HEK293 (cell line): ENCODE results near the gene PDGFB.

Experiments
- CTCF ChIA-PET: fragments of 350-600 bp; formaldehyde crosslinking; extraction: SDS; loops from one replicate; lab custom pipeline; 2021; ENCODE audit warnings: antibody characterized with exemption; lab: Yijun Ruan, JAX
- POLR2A ChIA-PET: fragments of 300-600 bp; formaldehyde crosslinking; extraction: SDS; loops from one replicate; lab custom pipeline; 2020; ENCODE audit warnings: antibody characterized with exemption, inconsistent platforms; lab: Yijun Ruan, JAX
- H3K27ac ChIP-seq: fragments of 200-500 bp; sonication (Bioruptor generic); 2 replicates; pipeline ENCODE4 v1.5.1; 2014; ENCODE audit warnings: low read depth, low read length, control low read depth, inconsistent platforms; ENCODE audit errors: extremely low read depth
- H3K36me3 ChIP-seq, 2 experiments: fragments of 200-500 bp in 1 of 2; sonication (Bioruptor generic) in 1 of 2; 1 replicate in 1 of 2; 2 replicates in 1 of 2; pipeline ENCODE4 v1.5.1; 2014 to 2017; ENCODE audit warnings: inconsistent platforms in 2 of 2, low read length in 2 of 2; ENCODE audit not compliant: control insufficient read depth in 2 of 2, insufficient read depth in 1 of 2
- H3K4me1 ChIP-seq: fragments of 200-500 bp; sonication (Bioruptor generic); 2 replicates; pipeline ENCODE4 v1.5.1; 2014; ENCODE audit warnings: mild to moderate bottlenecking, low read length, inconsistent platforms; ENCODE audit not compliant: control insufficient read depth, insufficient read depth
- H3K4me3 ChIP-seq: 2 replicates; pipeline ENCODE4 v1.5.1; 2011; ENCODE audit warnings: low read depth, mild to moderate bottlenecking, control low read depth, low read length, moderate library complexity
- H3K9me3 ChIP-seq: fragments of 200-500 bp; sonication (Bioruptor generic); 2 replicates; pipeline ENCODE4 v1.5.1; 2014; ENCODE audit warnings: low read depth, low read length, inconsistent platforms; ENCODE audit not compliant: control insufficient read depth, insufficient read depth
- KLF1 ChIP-seq: fragments of 450-650 bp; formaldehyde crosslinking; IDR thresholded peaks from 2 replicates; pipeline ENCODE4 v1.5.1; 2016; ENCODE audit warnings: missing biosample characterization, missing genetic modification characterization
- PRDM4 ChIP-seq: fragments of 450-650 bp; formaldehyde crosslinking; IDR thresholded peaks from 2 replicates; pipeline ENCODE4 v1.5.1; 2017; ENCODE audit warnings: missing biosample characterization, missing genetic modification characterization
- SCRT1 ChIP-seq: fragments of 450-650 bp; formaldehyde crosslinking; IDR thresholded peaks from 2 replicates; pipeline ENCODE4 v1.5.1; 2016; ENCODE audit warnings: missing biosample characterization, missing genetic modification characterization, borderline replicate concordance
- SCRT2 ChIP-seq: fragments of 450-650 bp; formaldehyde crosslinking; IDR thresholded peaks from 2 replicates; pipeline ENCODE4 v1.5.1; 2016; ENCODE audit warnings: missing biosample characterization, missing genetic modification characterization
- TSHZ1 ChIP-seq: fragments of 450-650 bp; formaldehyde crosslinking; IDR thresholded peaks from 2 replicates; pipeline ENCODE4 v1.5.1; 2016; ENCODE audit warnings: missing biosample characterization, missing genetic modification characterization, borderline replicate concordance
- ZBTB11 ChIP-seq: fragments of 450-650 bp; formaldehyde crosslinking; conservative IDR thresholded peaks from 2 replicates; pipeline ENCODE4 v1.5.1; 2016; ENCODE audit warnings: low read depth, missing biosample characterization, missing genetic modification characterization
- ZIC2 ChIP-seq: fragments of 450-650 bp; formaldehyde crosslinking; IDR thresholded peaks from 2 replicates; pipeline ENCODE4 v1.5.1; 2016; ENCODE audit warnings: missing biosample characterization, missing genetic modification characterization
- ZNF140 ChIP-seq: fragments of 450-650 bp; formaldehyde crosslinking; IDR thresholded peaks from 2 replicates; pipeline ENCODE4 v1.5.1; 2016; ENCODE audit warnings: missing biosample characterization, missing genetic modification characterization
- ZNF354C ChIP-seq: fragments of 450-650 bp; formaldehyde crosslinking; IDR thresholded peaks from 2 replicates; pipeline ENCODE4 v1.5.1; 2016; ENCODE audit warnings: missing biosample characterization, missing genetic modification characterization, low read depth, borderline replicate concordance
- ZNF585B ChIP-seq: fragments of 450-650 bp; formaldehyde crosslinking; IDR thresholded peaks from 2 replicates; pipeline ENCODE4 v1.5.1; 2016; ENCODE audit warnings: missing biosample characterization, missing genetic modification characterization
- ZNF768 ChIP-seq: fragments of 450-650 bp; formaldehyde crosslinking; IDR thresholded peaks from 2 replicates; pipeline ENCODE4 v1.5.1; 2018; ENCODE audit warnings: missing biosample characterization, mild to moderate bottlenecking, missing genetic modification characterization

PDGFB gene

GRCh38 chr22:39275814-39276439 is 31.1 kb upstream of the PDGFB start:
- no peak overlapping the region for H3K4me3 ChIP-seq
- POLR2A ChIA-PET, result interaction anchor here (1.1 kb wide), 1 partner anchor 35 kb away, joined by 3 read pairs; no protein-coding TSS in a partner anchor
- no peaks in the 10 kb centered on the region for H3K9me3 ChIP-seq
- H3K27ac ChIP-seq, result no peak overlapping the region
- H3K36me3 ChIP-seq, result no peaks in the 10 kb centered on the region
- no peak for TF ChIP-seq KLF1 (tag by site-specific recombination)
- peak; percentile 55 for TF ChIP-seq SCRT2
- peak; percentile 34; the same call in 1 of the 2 replicates for TF ChIP-seq SCRT1
- no peaks in the 10 kb centered on the region; the same call in 1 of the 2 replicates for H3K4me1 ChIP-seq
- CTCF ChIA-PET, result no interaction called here

- Histone ChIP-seq H3K4me3 (no peak overlapping the region), H3K36me3 (no peaks in the 10 kb centered on the region), H3K27ac (no peak overlapping the region), H3K4me1 (no peaks in the 10 kb centered on the region; the same call in 1 of the 2 replicates), H3K9me3 (no peaks in the 10 kb centered on the region)
- TF ChIP-seq ZIC2 (tag by site-specific recombination) (0 out of 2 replicates have a peak, but pooled peaks have one; percentile 20), ZNF140 (tag by site-specific recombination) (no peak), ZBTB11 (tag by site-specific recombination) (no peak), ZNF768 (tag by site-specific recombination) (peak; percentile 88), ZNF354C (no peak), PRDM4 (tag by site-specific recombination) (no peak), ZNF585B (tag by site-specific recombination) (no peak)
- CTCF ChIA-PET, result interaction anchor here (0.6 to 1.0 kb wide), 3 partner anchors 17 to 42 kb away, joined by 3 to 6 read pairs (median 4); no protein-coding TSS in a partner anchor
- POLR2A ChIA-PET, result interaction anchor here (0.6 kb wide), 2 partner anchors 30 to 201 kb away, joined by 3 to 4 read pairs; no protein-coding TSS in a partner anchor
Observed at GRCh38 chr22:39273950-39274887, 29.4 kb upstream of the PDGFB start.

- no peak overlapping the region for H3K27ac ChIP-seq
- CTCF ChIA-PET, result interaction anchor here (0.6 kb wide), 1 partner anchor 502 kb away, joined by 3 read pairs; no protein-coding TSS in a partner anchor
Observed at GRCh38 chr22:39270792-39271191, 26.0 kb upstream of the PDGFB start.

More at GRCh38 chr22:39270792-39271191, 26.0 kb upstream of the PDGFB start:
- TF ChIP-seq TSHZ1 (no peak), ZNF768 (tag by site-specific recombination) (peak; percentile 72)
- no peaks in the 10 kb centered on the region for H3K4me1 ChIP-seq
- H3K36me3 ChIP-seq, result no peaks in the 10 kb centered on the region
- H3K9me3 ChIP-seq, result no peaks in the 10 kb centered on the region
- POLR2A ChIA-PET, result no interaction called here
- no peak overlapping the region for H3K4me3 ChIP-seq
